Ishikawa (cell line): ENCODE data around the gene NCF2.

Source experiments
- CREB1 ChIP-seq: IDR thresholded peaks from 2 replicates; pipeline ENCODE4 v1.6.1; 2012; ENCODE audit warnings: low read depth
- EGR1 ChIP-seq: IDR thresholded peaks from 2 replicates; pipeline ENCODE4 v1.6.1; 2012
- EP300 ChIP-seq: IDR thresholded peaks from 2 replicates; pipeline ENCODE4 v1.6.1; 2012; ENCODE audit warnings: borderline replicate concordance
- RAD21 ChIP-seq: IDR thresholded peaks from 2 replicates; pipeline ENCODE4 v1.6.1; 2012; ENCODE audit warnings: low read depth
- TCF12 ChIP-seq: IDR thresholded peaks from 2 replicates; pipeline ENCODE4 v1.6.1; 2012; ENCODE audit warnings: low read depth
- TEAD4 ChIP-seq: IDR thresholded peaks from 2 replicates; pipeline ENCODE4 v1.6.1; 2012
- YY1 ChIP-seq: IDR thresholded peaks from 2 replicates; pipeline ENCODE4 v1.6.1; 2012; ENCODE audit warnings: low read depth
- TF ChIP-seq, protein P1 (sequence below): IDR thresholded peaks from 2 replicates; pipeline ENCODE4 v1.6.1; 2012; ENCODE audit warnings: low read depth, mild to moderate bottlenecking

DNA sequence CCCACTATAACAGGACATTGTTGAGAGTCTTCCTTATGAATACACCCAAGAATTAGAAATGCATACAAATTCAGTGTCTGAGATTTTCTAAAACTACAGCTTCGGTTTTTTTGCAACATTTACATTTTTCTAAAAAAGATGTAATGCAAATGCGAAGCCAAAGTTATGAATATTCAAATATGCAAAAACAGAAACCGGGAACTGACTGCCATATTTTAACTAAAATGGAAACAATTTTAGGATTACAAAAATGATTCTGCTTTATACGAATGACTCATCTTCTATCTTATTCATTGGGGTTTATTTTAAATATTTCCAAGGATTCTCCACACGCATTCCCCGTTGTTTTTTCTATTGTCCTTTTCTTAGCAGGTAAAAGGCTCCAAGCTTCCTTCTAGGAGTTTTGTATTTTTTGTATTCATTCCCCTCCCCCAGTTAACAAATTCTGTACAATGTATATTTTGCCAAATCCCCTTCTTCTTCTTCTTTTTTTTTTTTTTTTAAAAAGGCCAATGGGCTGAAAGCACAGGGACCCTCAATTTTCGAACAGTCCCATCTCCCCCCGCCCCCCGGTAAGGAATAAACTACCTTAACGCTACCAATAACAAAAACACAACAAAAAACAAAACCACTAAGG is 44.3 kb upstream of the NCF2 start:
- TF ChIP-seq CREB1: no peak
- no peak for TF ChIP-seq YY1
- TF ChIP-seq RAD21: no peak
- no peak for TF ChIP-seq EP300
- no peak for TF ChIP-seq EGR1
- TF ChIP-seq TCF12: no peak
- TF ChIP-seq, protein P1, sequence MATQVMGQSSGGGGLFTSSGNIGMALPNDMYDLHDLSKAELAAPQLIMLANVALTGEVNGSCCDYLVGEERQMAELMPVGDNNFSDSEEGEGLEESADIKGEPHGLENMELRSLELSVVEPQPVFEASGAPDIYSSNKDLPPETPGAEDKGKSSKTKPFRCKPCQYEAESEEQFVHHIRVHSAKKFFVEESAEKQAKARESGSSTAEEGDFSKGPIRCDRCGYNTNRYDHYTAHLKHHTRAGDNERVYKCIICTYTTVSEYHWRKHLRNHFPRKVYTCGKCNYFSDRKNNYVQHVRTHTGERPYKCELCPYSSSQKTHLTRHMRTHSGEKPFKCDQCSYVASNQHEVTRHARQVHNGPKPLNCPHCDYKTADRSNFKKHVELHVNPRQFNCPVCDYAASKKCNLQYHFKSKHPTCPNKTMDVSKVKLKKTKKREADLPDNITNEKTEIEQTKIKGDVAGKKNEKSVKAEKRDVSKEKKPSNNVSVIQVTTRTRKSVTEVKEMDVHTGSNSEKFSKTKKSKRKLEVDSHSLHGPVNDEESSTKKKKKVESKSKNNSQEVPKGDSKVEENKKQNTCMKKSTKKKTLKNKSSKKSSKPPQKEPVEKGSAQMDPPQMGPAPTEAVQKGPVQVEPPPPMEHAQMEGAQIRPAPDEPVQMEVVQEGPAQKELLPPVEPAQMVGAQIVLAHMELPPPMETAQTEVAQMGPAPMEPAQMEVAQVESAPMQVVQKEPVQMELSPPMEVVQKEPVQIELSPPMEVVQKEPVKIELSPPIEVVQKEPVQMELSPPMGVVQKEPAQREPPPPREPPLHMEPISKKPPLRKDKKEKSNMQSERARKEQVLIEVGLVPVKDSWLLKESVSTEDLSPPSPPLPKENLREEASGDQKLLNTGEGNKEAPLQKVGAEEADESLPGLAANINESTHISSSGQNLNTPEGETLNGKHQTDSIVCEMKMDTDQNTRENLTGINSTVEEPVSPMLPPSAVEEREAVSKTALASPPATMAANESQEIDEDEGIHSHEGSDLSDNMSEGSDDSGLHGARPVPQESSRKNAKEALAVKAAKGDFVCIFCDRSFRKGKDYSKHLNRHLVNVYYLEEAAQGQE: no peak
- TF ChIP-seq TEAD4: no peak
